Fibroblast of mammary gland (primary cell): ENCODE results near the gene KCNIP3.

Experiments used
- DNase-seq: peaks from one replicate; pipeline ENCODE4 v3.0.0-alpha.2; 2010; ENCODE audit warnings: low read depth
- H3K4me3 ChIP-seq: 2 replicates; pipeline ENCODE4 v1.5.1; 2011; ENCODE audit warnings: low read depth, mild to moderate bottlenecking, low read length, moderate library complexity; ENCODE audit not compliant: control insufficient read depth
- TF ChIP-seq, protein P1 (sequence below): conservative IDR thresholded peaks from 2 replicates; pipeline ENCODE4 v1.5.1; 2011; ENCODE audit warnings: low read depth, low read length, inconsistent platforms; ENCODE audit not compliant: control insufficient read depth, insufficient read depth

The KCNIP3 gene

DNA sequence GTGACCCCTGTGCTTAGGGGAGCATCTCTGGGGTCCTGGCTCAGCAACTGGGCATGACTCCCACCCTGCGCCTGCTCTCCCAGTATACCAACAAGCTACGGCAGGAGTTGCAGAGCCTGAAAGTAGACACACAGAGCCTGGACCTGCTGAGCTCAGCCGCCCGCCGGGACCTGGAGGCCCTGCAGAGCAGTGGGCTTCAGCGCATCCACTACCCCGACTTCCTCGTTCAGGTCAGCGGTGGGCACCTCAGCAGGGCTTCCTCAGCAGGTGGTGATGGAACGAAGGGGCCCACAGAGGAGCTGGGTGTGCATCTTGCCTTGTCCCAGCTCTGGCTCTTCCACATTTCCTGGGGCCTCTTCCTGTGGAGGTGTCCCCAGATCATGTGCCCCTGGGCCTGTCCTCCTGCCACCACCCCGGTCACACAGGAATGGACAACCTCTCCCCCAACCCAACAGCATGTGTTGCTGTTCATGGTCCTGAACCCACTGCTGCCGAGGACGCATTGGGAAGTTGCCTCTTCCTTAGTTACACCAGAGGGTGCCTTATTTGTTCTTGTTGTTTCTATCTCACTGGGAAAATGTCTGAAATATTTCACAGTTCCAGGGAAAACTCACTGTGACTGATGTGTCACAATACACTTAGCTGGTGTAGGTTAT is 12.1 kb upstream of the KCNIP3 start:
- no peak for DNase-seq
- TF ChIP-seq, protein P1, sequence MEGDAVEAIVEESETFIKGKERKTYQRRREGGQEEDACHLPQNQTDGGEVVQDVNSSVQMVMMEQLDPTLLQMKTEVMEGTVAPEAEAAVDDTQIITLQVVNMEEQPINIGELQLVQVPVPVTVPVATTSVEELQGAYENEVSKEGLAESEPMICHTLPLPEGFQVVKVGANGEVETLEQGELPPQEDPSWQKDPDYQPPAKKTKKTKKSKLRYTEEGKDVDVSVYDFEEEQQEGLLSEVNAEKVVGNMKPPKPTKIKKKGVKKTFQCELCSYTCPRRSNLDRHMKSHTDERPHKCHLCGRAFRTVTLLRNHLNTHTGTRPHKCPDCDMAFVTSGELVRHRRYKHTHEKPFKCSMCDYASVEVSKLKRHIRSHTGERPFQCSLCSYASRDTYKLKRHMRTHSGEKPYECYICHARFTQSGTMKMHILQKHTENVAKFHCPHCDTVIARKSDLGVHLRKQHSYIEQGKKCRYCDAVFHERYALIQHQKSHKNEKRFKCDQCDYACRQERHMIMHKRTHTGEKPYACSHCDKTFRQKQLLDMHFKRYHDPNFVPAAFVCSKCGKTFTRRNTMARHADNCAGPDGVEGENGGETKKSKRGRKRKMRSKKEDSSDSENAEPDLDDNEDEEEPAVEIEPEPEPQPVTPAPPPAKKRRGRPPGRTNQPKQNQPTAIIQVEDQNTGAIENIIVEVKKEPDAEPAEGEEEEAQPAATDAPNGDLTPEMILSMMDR: no peak
- no peak overlapping the region for H3K4me3 ChIP-seq

DNA sequence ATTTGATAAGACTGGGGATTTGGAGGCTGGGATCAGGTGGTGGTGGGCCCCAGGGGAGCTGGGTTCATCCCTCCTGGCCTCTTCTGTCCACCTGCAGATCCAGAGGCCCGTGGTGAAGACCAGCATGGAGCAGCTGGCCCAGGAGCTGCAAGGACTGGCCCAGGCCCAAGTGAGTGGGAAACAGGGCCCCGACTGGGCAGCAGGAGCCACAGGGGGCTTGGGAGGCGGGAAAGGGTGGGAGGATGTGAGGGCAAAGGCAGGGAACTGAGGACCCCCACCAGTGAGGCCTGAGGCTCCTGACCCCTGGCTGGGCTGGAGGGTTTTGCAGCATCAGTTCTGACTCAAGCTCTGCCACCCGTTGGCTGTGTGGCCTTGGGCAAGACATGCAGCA is 11.6 kb upstream of the KCNIP3 start:
- DNase-seq: no peak
- TF ChIP-seq, protein P1: no peak
- H3K4me3 ChIP-seq: no peak overlapping the region

DNA sequence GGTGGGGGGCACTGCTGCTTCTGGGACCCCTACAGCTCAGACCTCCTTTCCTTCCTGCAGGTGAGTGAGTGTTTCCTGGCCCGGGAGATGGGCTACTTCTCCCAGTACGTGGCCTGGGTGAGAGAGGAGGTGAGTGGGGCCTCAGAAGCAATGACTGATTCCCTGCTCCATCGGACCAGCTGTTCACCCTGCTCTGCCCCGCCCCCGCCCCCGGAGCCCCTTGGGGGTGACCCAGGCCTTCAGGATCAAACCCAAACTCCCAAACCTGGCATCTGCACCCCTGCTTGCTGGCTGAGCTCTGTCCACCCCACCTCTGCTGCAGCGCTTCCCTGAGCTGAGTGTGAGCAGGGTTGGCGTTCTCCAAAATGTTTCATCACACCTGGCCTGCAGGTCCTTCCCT is 9.8 kb upstream of the KCNIP3 start:
- no peak overlapping the region for H3K4me3 ChIP-seq
- TF ChIP-seq, protein P1: no peak

DNA sequence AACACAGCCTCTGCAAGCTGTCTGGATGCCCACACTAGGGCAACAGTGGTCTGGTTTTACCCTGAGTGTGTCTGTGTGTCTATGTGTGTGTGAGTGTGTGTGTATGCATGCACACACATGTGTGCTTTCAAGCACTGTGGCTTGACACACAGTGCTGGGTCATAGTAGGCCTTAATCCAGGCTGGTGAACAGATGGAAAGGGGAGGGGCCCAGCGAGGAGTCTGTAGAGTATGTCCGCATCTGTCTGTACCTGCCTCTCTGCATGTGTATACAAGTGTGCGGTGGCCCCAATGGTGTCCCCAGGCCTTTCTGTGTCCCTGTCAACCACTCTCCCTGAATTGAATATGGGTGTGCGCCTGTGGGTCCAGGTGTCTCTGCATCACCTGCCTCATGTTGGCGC is 9.3 kb upstream of the KCNIP3 start:
- TF ChIP-seq, protein P1: no peak
- H3K4me3 ChIP-seq: no peak overlapping the region
- no peak for DNase-seq

More for the DNA sequence above, 9.8 kb upstream of the KCNIP3 start:
- DNase-seq: no peak

DNA sequence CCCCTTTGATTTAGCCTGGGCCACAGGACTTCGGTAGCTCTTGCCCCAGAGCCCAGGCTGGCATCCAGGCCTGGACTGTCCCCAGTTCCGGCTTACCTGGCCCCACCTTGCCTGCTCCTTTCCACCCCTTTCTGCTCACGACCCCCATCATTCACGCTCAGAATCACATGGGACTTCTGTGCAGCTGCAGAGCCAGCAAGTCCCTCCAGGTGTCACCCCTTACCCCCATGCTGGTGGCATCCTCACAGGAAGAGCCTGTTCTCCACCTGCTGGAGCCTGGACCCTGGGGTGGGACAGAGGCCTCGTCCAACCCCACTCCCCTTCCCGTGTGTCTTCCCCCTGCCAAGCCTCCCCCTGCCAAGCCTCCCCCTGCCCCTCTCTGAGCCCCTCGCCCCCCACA is 7.9 kb upstream of the KCNIP3 start:
- H3K4me3 ChIP-seq: no peak overlapping the region
- no peak for DNase-seq
- TF ChIP-seq, protein P1: no peak

DNA sequence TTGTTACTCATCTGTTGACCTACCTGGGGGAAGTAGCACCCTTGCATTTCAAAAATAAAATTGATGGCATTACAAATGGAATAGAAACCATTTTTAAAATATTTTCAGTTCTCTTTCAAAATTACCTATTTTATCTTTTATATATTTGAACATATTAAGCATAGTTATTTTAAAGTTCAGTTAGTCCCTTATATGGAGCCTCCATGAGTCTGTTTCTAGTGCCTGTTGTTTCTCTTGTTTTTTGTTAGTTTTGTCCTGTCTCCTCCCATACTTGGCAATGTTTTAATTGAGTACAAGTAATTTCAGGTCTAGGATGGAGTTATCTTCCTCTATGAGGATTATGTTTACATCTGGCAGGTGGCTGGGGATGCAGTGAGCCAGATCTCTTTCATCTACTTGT is 5.9 kb upstream of the KCNIP3 start:
- H3K4me3 ChIP-seq: no peak overlapping the region
- no peak for DNase-seq

More for the DNA sequence above, 5.9 kb upstream of the KCNIP3 start:
- TF ChIP-seq, protein P1: no peak
